Prostate gland (tissue), 2 donors: Measurements from ENCODE around the gene DOK6.

Experiments
- POLR2A ChIP-seq: fragments of 450-650 bp; IDR thresholded peaks from one replicate; pipeline ENCODE4 v1.6.1; 2016; ENCODE audit warnings: antibody characterized with exemption, mild to moderate bottlenecking
- POLR2AphosphoS5 ChIP-seq: sonication (generic); formaldehyde crosslinking; IDR thresholded peaks from one replicate; pipeline ENCODE4 v1.6.1; 2017; ENCODE audit warnings: antibody characterized with exemption
- TF ChIP-seq, protein P1 (sequence below), 4 experiments: fragments of 200-600 bp in 2 of 4; fragments of 450-650 bp in 2 of 4; sonication (generic) in 2 of 4; IDR thresholded peaks; 1 replicate in 3 of 4; 2 replicates in 1 of 4; pipeline ENCODE4 v1.5.1; 2016 to 2019; ENCODE audit warnings: antibody characterized with exemption in 4 of 4, mild to moderate bottlenecking in 2 of 4, moderate library complexity in 2 of 4

DNA sequence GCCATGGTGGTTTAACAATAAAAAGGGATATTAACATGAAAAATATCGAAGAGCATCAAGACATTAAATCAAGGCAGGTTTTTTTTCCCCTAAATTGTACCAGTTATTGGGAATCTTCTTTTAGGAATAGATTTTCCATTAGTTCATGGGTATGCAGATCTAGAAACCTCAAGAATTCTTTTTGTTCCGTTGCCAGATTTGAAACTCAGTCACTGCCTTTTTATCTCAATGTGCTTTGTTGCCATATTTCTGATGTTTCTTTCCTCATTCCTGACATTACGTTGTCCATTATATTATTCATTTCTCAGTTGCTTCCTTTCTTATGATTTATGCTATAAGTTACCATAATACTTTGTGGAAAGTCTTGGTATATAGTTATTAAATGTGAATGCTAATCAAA is 384.8 kb downstream of the DOK6 start:
- TF ChIP-seq, protein P1, sequence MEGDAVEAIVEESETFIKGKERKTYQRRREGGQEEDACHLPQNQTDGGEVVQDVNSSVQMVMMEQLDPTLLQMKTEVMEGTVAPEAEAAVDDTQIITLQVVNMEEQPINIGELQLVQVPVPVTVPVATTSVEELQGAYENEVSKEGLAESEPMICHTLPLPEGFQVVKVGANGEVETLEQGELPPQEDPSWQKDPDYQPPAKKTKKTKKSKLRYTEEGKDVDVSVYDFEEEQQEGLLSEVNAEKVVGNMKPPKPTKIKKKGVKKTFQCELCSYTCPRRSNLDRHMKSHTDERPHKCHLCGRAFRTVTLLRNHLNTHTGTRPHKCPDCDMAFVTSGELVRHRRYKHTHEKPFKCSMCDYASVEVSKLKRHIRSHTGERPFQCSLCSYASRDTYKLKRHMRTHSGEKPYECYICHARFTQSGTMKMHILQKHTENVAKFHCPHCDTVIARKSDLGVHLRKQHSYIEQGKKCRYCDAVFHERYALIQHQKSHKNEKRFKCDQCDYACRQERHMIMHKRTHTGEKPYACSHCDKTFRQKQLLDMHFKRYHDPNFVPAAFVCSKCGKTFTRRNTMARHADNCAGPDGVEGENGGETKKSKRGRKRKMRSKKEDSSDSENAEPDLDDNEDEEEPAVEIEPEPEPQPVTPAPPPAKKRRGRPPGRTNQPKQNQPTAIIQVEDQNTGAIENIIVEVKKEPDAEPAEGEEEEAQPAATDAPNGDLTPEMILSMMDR (IDR thresholded peaks at IDR 0.05): no peak
- TF ChIP-seq POLR2AphosphoS5 (no peak), POLR2A (no peak)
